B cell (primary cell): ENCODE measurements around the gene BCL2L13. TPM values are rescaled to one million over a fixed set of nuclear protein-coding genes. Genes with fewer than 3 reads are reported as not detected.
A peak's percentile ranks its signal among the peaks of the same experiment; 100 is the strongest.

ENCODE experiments used
- ATAC-seq: fragments of 200-7000 bp; cut with Tn5 transposase; one replicate; pipeline ENCODE4 v1.10.0; 2021; ENCODE audit warnings: low read depth, mild to moderate bottlenecking, moderate number of reproducible peaks, moderate library complexity
- CTCF ChIA-PET: fragments of 350-600 bp; sonication (Branson Sonifier 250); formaldehyde crosslinking; loops from one replicate; lab custom pipeline; 2021; ENCODE audit warnings: antibody characterized with exemption, inconsistent platforms; lab: Charles Lee
- POLR2A ChIA-PET: fragments of 350-600 bp; sonication (Branson Sonifier 250); formaldehyde crosslinking; loops from one replicate; lab custom pipeline; 2021; ENCODE audit warnings: antibody characterized with exemption; lab: Charles Lee
- DNase-seq: peaks from one replicate; pipeline ENCODE4 v3.0.0; 2013
- H2AFZ ChIP-seq: 2 replicates; pipeline ENCODE4 v1.6.1; 2012; ENCODE audit warnings: mild to moderate bottlenecking, low read depth, low read length; ENCODE audit not compliant: insufficient read depth, poor library complexity, severe bottlenecking
- H3K27ac ChIP-seq, 2 donors: 1 replicate in 1 of 2; 2 replicates in 1 of 2; pipeline ENCODE4 v1.5.1; 2012 to 2013; ENCODE audit warnings: low read length in 2 of 2, mild to moderate bottlenecking in 2 of 2, moderate library complexity in 1 of 2
- H3K27me3 ChIP-seq, 4 experiments: fragments of 200-600 bp in 1 of 4; sonication (generic) in 1 of 4; replicated peaks in 1 of 4; 1 replicate in 2 of 4; 2 replicates in 2 of 4; pipeline versions ENCODE4 v1.6.1 to v1.7.0; 2013 to 2016; ENCODE audit warnings: low read length in 3 of 4, mild to moderate bottlenecking in 2 of 4, mixed read lengths in 1 of 4, moderate library complexity in 1 of 4; ENCODE audit not compliant: insufficient read depth in 4 of 4, control insufficient read depth in 3 of 4; ENCODE audit errors: control extremely low read depth in 1 of 4
- H3K36me3 ChIP-seq, 2 experiments: replicated peaks in 1 of 2; 1 replicate in 1 of 2; 2 replicates in 1 of 2; pipeline versions ENCODE4 v1.6.1 to v1.7.1; 2013; ENCODE audit warnings: low read length in 1 of 2; ENCODE audit not compliant: insufficient read depth in 2 of 2, control insufficient read depth in 1 of 2; ENCODE audit errors: control extremely low read depth in 1 of 2, extremely low read depth in 1 of 2
- H3K4me1 ChIP-seq, 2 donors: fragments of 200-600 bp in 1 of 2; sonication (generic) in 1 of 2; 1 replicate in 1 of 2; 2 replicates in 1 of 2; pipeline versions ENCODE4 v1.5.1 to v1.6.1; 2013 to 2017; ENCODE audit warnings: low read length in 2 of 2; ENCODE audit not compliant: control insufficient read depth in 2 of 2, insufficient read depth in 2 of 2
- H3K4me2 ChIP-seq: replicated peaks from 2 replicates; pipeline ENCODE3; 2012; ENCODE audit warnings: mild to moderate bottlenecking, low read depth, low read length; ENCODE audit not compliant: poor library complexity, severe bottlenecking
- H3K4me3 ChIP-seq, 5 experiments: fragments of 200-600 bp in 1 of 5; sonication (generic) in 1 of 5; 1 replicate in 3 of 5; 2 replicates in 2 of 5; pipeline versions ENCODE4 v1.5.1 to v1.7.0; 2011 to 2016; ENCODE audit warnings: low read length in 4 of 5, mild to moderate bottlenecking in 4 of 5, low read depth in 2 of 5, control low read depth in 1 of 5, moderate library complexity in 1 of 5; ENCODE audit not compliant: insufficient read depth in 1 of 5; ENCODE audit errors: control extremely low read depth in 1 of 5, extremely low read depth in 1 of 5
- H3K79me2 ChIP-seq: fragments of 200-600 bp; sonication (generic); one replicate; pipeline ENCODE4 v1.6.0; 2016; ENCODE audit warnings: low read length; ENCODE audit not compliant: control insufficient read depth, insufficient read depth
- H3K9ac ChIP-seq: fragments of 200-600 bp; sonication (generic); 2 replicates; pipeline ENCODE4 v1.6.1; 2017; ENCODE audit warnings: mild to moderate bottlenecking, low read length, moderate library complexity
- H3K9me3 ChIP-seq, 3 donors: one replicate each; pipeline versions ENCODE4 v1.6.1 to v1.7.1; 2013; ENCODE audit warnings: low read length in 2 of 3; ENCODE audit not compliant: control insufficient read depth in 2 of 3, insufficient read depth in 1 of 3; ENCODE audit errors: control extremely low read depth in 1 of 3
- H4K20me1 ChIP-seq: 2 replicates; pipeline ENCODE4 v1.6.0; 2012; ENCODE audit warnings: mild to moderate bottlenecking, low read length; ENCODE audit not compliant: insufficient read depth, control insufficient read depth, poor library complexity, severe bottlenecking
- H3K27ac Mint-ChIP-seq: one replicate; pipeline ENCODE4 v1.8.0; 2021; ENCODE audit warnings: mixed read lengths
- H3K27me3 Mint-ChIP-seq: one replicate; pipeline ENCODE4 v1.8.0; 2021; ENCODE audit warnings: mixed read lengths
- H3K4me1 Mint-ChIP-seq: one replicate; pipeline ENCODE4 v1.8.0; 2021; ENCODE audit warnings: mixed read lengths
- H3K4me3 Mint-ChIP-seq: one replicate; pipeline ENCODE4 v1.8.0; 2021; ENCODE audit warnings: mixed read lengths
- H3K9me3 Mint-ChIP-seq: one replicate; pipeline ENCODE4 v1.8.0; 2022; ENCODE audit warnings: mixed read lengths; ENCODE audit not compliant: insufficient read depth
- CTCF ChIP-seq: fragments of 200-600 bp; IDR thresholded peaks from one replicate; pipeline ENCODE4 v1.8.0; 2022; ENCODE audit warnings: antibody characterized with exemption, mild to moderate bottlenecking
- EZH2 ChIP-seq: IDR thresholded peaks from 2 replicates; pipeline ENCODE4 v1.6.1; 2012; ENCODE audit warnings: borderline replicate concordance, low read depth, mild to moderate bottlenecking, moderate library complexity, low read length; ENCODE audit not compliant: insufficient read depth, poor library complexity, severe bottlenecking
- WGBS: methylation state at CpG from one replicate; pipeline ENCODE4 v1.1.5; 2013; ENCODE audit warnings: missing lambda C conversion rate; ENCODE audit not compliant: insufficient coverage; 5-methylcytosine and 5-hydroxymethylcytosine counted together
- intact Hi-C: fragments of 100-400 bp; cut with micrococcal nuclease; formaldehyde crosslinking; loops from one replicate; pipeline ENCODE4 v1.10.0; 2022
- polyA plus RNA-seq: library from polyadenylated mRNA; depleted of rRNA; stranded (reverse); fragments of >200 nt; gene quantifications from 2 replicates; pipeline ENCODE4 v1.2.3, GENCODE V29; 2012
- total RNA-seq, 2 donors: library from RNA; stranded (reverse); fragments of 120-200 nt in 1 of 2; gene quantifications; 1 replicate in 1 of 2; 2 replicates in 1 of 2; pipeline versions ENCODE4 v1.2.3 to v1.2.4, GENCODE V29; 2013 to 2022

BCL2L13 gene
- total and polyA plus RNA-seq, 2 donors (not counting 1 experiment from before 2014, with no cell fraction given), result 19.2 to 29.9 TPM

GRCh38 chr22:17778412-17778976 lies 139.9 kb downstream of the BCL2L13 start:
- Mint-ChIP-seq H3K4me1 (peaks cover 74% of the 10 kb centered on the region), H3K27me3 (no peaks in the 10 kb centered on the region), H3K4me3 (peak overlapping the region; percentile 96), H3K27ac (peak overlapping the region; percentile 63), H3K9me3 (no peaks in the 10 kb centered on the region)
- Histone ChIP-seq H3K79me2 (peaks cover 33% of the 10 kb centered on the region), H3K4me3 (peak overlapping the region in 2 of 5 experiments; percentile 81 to 91), H3K4me1 (peaks cover 54 to 75% of the 10 kb centered on the region in 2 donors), H3K4me2 (peak overlapping the region; percentile 88), H3K27ac (peak overlapping the region in 1 of 2 donors; percentile 97), H3K9me3 (peaks cover 0 to 12% (median 0%) of the 10 kb centered on the region in 3 donors), H3K27me3 (no peaks in the 10 kb centered on the region), H3K36me3 (no peaks in the 10 kb centered on the region), H2AFZ (no peak overlapping the region), H3K9ac (peak overlapping the region; percentile 94), H4K20me1 (peaks cover 5% of the 10 kb centered on the region)
- TF ChIP-seq EZH2 (no peak), CTCF (no peak)
- intact Hi-C loops, result no loop called here
- 91% methylated on average over 19 of the region's 23 CpGs for WGBS
- ATAC-seq (no peak), DNase-seq (no peak)
- ChIA-PET POLR2A (interaction anchor here (0.9 kb wide), 1 partner anchor 19 kb away, joined by 9 read pairs; no protein-coding TSS in a partner anchor), CTCF (interaction anchor here (1.0 to 3.0 kb wide), 3 partner anchors 13 to 41 kb away, joined by 4 to 10 read pairs (median 9); no protein-coding TSS in a partner anchor)
